HG03571 (cell line): ENCODE data around the gene FAM156A.
"Not testable (repeated sequence)": the region's sequence is repeated elsewhere in the genome, so short reads cannot be mapped to it uniquely, and the experiment has no call there.

ENCODE experiments used
- ATAC-seq: cut with Tn5 transposase; IDR thresholded peaks from one replicate; pipeline ENCODE4 v1.9.1; 2021; ENCODE audit not compliant: unreplicated experiment

The FAM156A gene

GRCh38 chrX:52958113-52958959, at the start of gene FAM156A:
TSS of gene FAM156A (minus strand) at chrX:52958518. CDS start at chrX:52948588, 9,930 bp downstream.
- peak; percentile 85 for ATAC-seq

GRCh38 chrX:53005327-53005726, 47.0 kb upstream of the FAM156A start:
- no peak for ATAC-seq

GRCh38 chrX:53004811-53005210, 46.5 kb upstream of the FAM156A start:
- ATAC-seq: no peak

GRCh38 chrX:53004038-53004437, 45.7 kb upstream of the FAM156A start:
- no peak for ATAC-seq

GRCh38 chrX:53003111-53003510, 44.8 kb upstream of the FAM156A start:
- no peak for ATAC-seq

GRCh38 chrX:53001958-53002357, 43.6 kb upstream of the FAM156A start:
- ATAC-seq: no peak

GRCh38 chrX:53000447-53001135, 42.3 kb upstream of the FAM156A start:
- ATAC-seq: no peak

GRCh38 chrX:52995987-52996331, 37.6 kb upstream of the FAM156A start:
- ATAC-seq: no peak

GRCh38 chrX:52995135-52995986, 37.0 kb upstream of the FAM156A start:
- ATAC-seq: peak; percentile 97

- no peak for ATAC-seq
Measured at GRCh38 chrX:52990848-52991247, 32.5 kb upstream of the FAM156A start.

GRCh38 chrX:52990011-52990631, 31.8 kb upstream of the FAM156A start:
- not testable (repeated sequence) for ATAC-seq

GRCh38 chrX:52988985-52989917, 30.9 kb upstream of the FAM156A start:
- ATAC-seq: no peak

- no peak for ATAC-seq
Measured at GRCh38 chrX:52983321-52984000, 25.1 kb upstream of the FAM156A start.

- no peak for ATAC-seq
Measured at GRCh38 chrX:52979993-52980392, 21.7 kb upstream of the FAM156A start.

GRCh38 chrX:52979568-52979967, 21.2 kb upstream of the FAM156A start:
- ATAC-seq: no peak

GRCh38 chrX:52977953-52978352, 19.6 kb upstream of the FAM156A start:
- no peak for ATAC-seq

- ATAC-seq: not testable (repeated sequence)
Measured at GRCh38 chrX:52975576-52975975, 17.3 kb upstream of the FAM156A start.

GRCh38 chrX:52974336-52974992, 16.1 kb upstream of the FAM156A start:
- ATAC-seq: not testable (repeated sequence)

GRCh38 chrX:52967922-52968321, 9.6 kb upstream of the FAM156A start:
- not testable (repeated sequence) for ATAC-seq
